Mesenchymal stem cell (in vitro differentiated cells and primary cell): Measurements from ENCODE around the gene FRMD4A. TPM values are rescaled to one million over a fixed set of nuclear protein-coding genes. Genes with fewer than 3 reads are reported as not detected.

ENCODE experiments used
- DNase-seq: peaks from one replicate; pipeline ENCODE4 v3.0.0-alpha.2; 2013
- H2AFZ ChIP-seq: one replicate; pipeline ENCODE4 v1.6.1; 2013; ENCODE audit warnings: low read depth, mild to moderate bottlenecking, control low read depth, inconsistent platforms, low read length, moderate library complexity
- H2AK5ac ChIP-seq: 2 replicates; pipeline ENCODE4 v1.6.1; 2013; ENCODE audit warnings: low read length, moderate library complexity, mild to moderate bottlenecking, inconsistent platforms; ENCODE audit not compliant: severe bottlenecking
- H2BK120ac ChIP-seq: one replicate; pipeline ENCODE4 v1.6.1; 2013; ENCODE audit warnings: low read depth, mild to moderate bottlenecking, inconsistent platforms, low read length, moderate library complexity
- H2BK12ac ChIP-seq, 2 experiments: one replicate each; pipeline ENCODE4 v1.6.1; 2013; ENCODE audit warnings: inconsistent platforms in 2 of 2, low read length in 2 of 2, mild to moderate bottlenecking in 2 of 2, moderate library complexity in 2 of 2, control low read depth in 1 of 2
- H2BK15ac ChIP-seq: one replicate; pipeline ENCODE4 v1.6.1; 2013; ENCODE audit warnings: mild to moderate bottlenecking, low read depth, inconsistent platforms; ENCODE audit not compliant: poor library complexity, severe bottlenecking
- H2BK5ac ChIP-seq: 2 replicates; pipeline ENCODE4 v1.6.1; 2013; ENCODE audit warnings: low read depth, mild to moderate bottlenecking, low read length, control low read depth, inconsistent platforms; ENCODE audit not compliant: poor library complexity, severe bottlenecking
- H3K14ac ChIP-seq, 2 experiments: one replicate each; pipeline ENCODE4 v1.6.1; 2013; ENCODE audit warnings: inconsistent platforms in 2 of 2, low read length in 2 of 2, control low read depth in 1 of 2, mild to moderate bottlenecking in 1 of 2, moderate library complexity in 1 of 2
- H3K18ac ChIP-seq, 2 experiments: one replicate each; pipeline ENCODE4 v1.6.1; 2013; ENCODE audit warnings: inconsistent platforms in 2 of 2, low read length in 2 of 2, control low read depth in 1 of 2, low read depth in 1 of 2, mild to moderate bottlenecking in 1 of 2
- H3K23ac ChIP-seq, 2 experiments: one replicate each; pipeline ENCODE4 v1.6.1; 2013; ENCODE audit warnings: inconsistent platforms in 2 of 2, low read length in 2 of 2, mild to moderate bottlenecking in 2 of 2, moderate library complexity in 2 of 2, control low read depth in 1 of 2
- H3K27ac ChIP-seq: 2 replicates; pipeline ENCODE4 v1.5.1; 2013; ENCODE audit warnings: mild to moderate bottlenecking, moderate library complexity, low read length, control low read depth, inconsistent platforms; ENCODE audit not compliant: poor library complexity, severe bottlenecking
- H3K27me3 ChIP-seq, 2 experiments: 2 replicates each; pipeline versions ENCODE4 v1.6.1 to v1.7.0; 2013; ENCODE audit warnings: low read length in 2 of 2, mild to moderate bottlenecking in 2 of 2, moderate library complexity in 2 of 2, control low read depth in 1 of 2, inconsistent platforms in 1 of 2; ENCODE audit not compliant: control insufficient read depth in 1 of 2, insufficient read depth in 1 of 2
- H3K36me3 ChIP-seq, 2 experiments: 2 replicates each; pipeline versions ENCODE4 v1.6.1 to v1.7.0; 2013; ENCODE audit warnings: low read length in 2 of 2, control low read depth in 1 of 2, inconsistent platforms in 1 of 2, low read depth in 1 of 2, mild to moderate bottlenecking in 1 of 2; ENCODE audit not compliant: insufficient read depth in 2 of 2, control insufficient read depth in 1 of 2
- H3K4ac ChIP-seq, 2 experiments: one replicate each; pipeline ENCODE4 v1.6.1; 2013; ENCODE audit warnings: inconsistent platforms in 2 of 2, low read length in 2 of 2, mild to moderate bottlenecking in 2 of 2, moderate library complexity in 2 of 2, control low read depth in 1 of 2, low read depth in 1 of 2
- H3K4me1 ChIP-seq: 2 replicates; pipeline ENCODE4 v1.6.1; 2013; ENCODE audit warnings: low read depth, low read length, control low read depth; ENCODE audit not compliant: control insufficient read depth, insufficient read depth
- H3K4me2 ChIP-seq: 2 replicates; pipeline ENCODE4 v1.6.1; 2013; ENCODE audit warnings: low read length, mild to moderate bottlenecking, inconsistent platforms; ENCODE audit not compliant: poor library complexity, severe bottlenecking
- H3K4me3 ChIP-seq, 2 experiments: 2 replicates each; pipeline versions ENCODE4 v1.5.1 to v1.7.0; 2013; ENCODE audit warnings: low read length in 2 of 2, mild to moderate bottlenecking in 2 of 2, control low read depth in 1 of 2, low read depth in 1 of 2; ENCODE audit not compliant: insufficient read depth in 1 of 2
- H3K79me1 ChIP-seq: replicated peaks from 2 replicates; pipeline ENCODE4 v1.6.1; 2013; ENCODE audit warnings: mild to moderate bottlenecking, control low read depth, low read length, inconsistent platforms; ENCODE audit not compliant: poor library complexity, severe bottlenecking
- H3K9ac ChIP-seq: 2 replicates; pipeline ENCODE4 v1.7.0; 2013; ENCODE audit warnings: mild to moderate bottlenecking, low read length, moderate library complexity
- H3K9me3 ChIP-seq: 2 replicates; pipeline ENCODE4 v1.7.0; 2013; ENCODE audit warnings: mild to moderate bottlenecking, low read length; ENCODE audit not compliant: control insufficient read depth
- H4K8ac ChIP-seq: one replicate; pipeline ENCODE4 v1.6.1; 2013; ENCODE audit warnings: inconsistent platforms, mild to moderate bottlenecking, low read length, moderate library complexity
- H4K91ac ChIP-seq: one replicate; pipeline ENCODE4 v1.6.1; 2013; ENCODE audit warnings: mild to moderate bottlenecking, low read length, inconsistent platforms
- WGBS: methylation state at CpG from one replicate; pipeline ENCODE4 v1.1.7; 2013; ENCODE audit warnings: mixed read lengths; 5-methylcytosine and 5-hydroxymethylcytosine counted together
- polyA plus RNA-seq, 2 experiments: library from polyadenylated mRNA; stranded (reverse); fragments of 200-250 nt; gene quantifications; one replicate each; pipeline ENCODE4 v1.2.3, GENCODE V29; 2013

The FRMD4A gene
- 52.0 TPM for polyA plus RNA-seq (2013, experiment 1 of 2)
- polyA plus RNA-seq (2013, experiment 2 of 2), result 47.8 TPM

DNA sequence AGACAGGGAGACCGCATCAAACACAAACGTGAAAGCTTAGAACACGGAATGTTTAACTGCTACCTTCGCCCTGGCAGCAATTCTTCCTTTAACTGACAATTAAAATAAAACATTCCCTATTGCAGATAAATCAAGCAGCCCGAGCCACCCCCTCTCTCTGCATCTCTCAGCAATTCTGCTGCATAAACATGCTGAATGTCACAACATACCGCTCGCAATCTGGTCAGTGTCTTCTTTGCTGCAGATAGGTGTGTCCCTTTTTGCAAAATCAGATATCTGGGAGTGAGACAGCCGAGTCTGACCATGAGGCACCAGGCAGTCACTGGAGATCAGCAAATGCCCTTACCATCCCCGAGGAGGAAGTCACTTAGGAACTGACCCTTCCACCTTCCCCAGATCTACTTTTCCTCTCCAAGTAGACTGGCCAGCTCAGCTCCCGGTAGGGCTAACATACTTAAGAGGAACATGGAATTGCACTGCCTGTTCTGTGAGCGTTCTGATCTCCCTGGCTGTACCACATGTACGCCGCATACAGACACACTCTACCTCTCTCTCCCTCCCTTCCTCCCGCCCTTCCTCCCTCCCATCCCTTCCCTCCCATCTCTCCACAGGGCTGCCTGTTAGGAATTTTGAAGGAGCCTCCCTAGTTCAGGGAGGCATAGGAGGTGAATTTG is at the start of gene FRMD4A:
Gene FRMD4A (minus strand): TSS at position 537 of the 674 bp plus-strand sequence.
- no peaks in the 10 kb centered on the region for H3K36me3 ChIP-seq
- no peak within 1 kb of the TSS for H2AFZ ChIP-seq
- H4K8ac ChIP-seq, result no peak within 1 kb of the TSS
- H3K23ac ChIP-seq, result no peak within 1 kb of the TSS
- no peak within 1 kb of the TSS for H3K4me2 ChIP-seq
- no peak within 1 kb of the TSS for H2BK12ac ChIP-seq
- no peak within 1 kb of the TSS for H3K4ac ChIP-seq
- no peak within 1 kb of the TSS for H2BK120ac ChIP-seq
- no peak within 1 kb of the TSS for H3K14ac ChIP-seq
- H3K9ac ChIP-seq, result no peak within 1 kb of the TSS
- H3K18ac ChIP-seq, result no peak within 1 kb of the TSS
- WGBS, result 31% methylated on average over 13 of the region's 14 CpGs
- H3K4me1 ChIP-seq, result peaks cover 2% of the 10 kb centered on the region
- H3K79me1 ChIP-seq, result no peaks in the 10 kb centered on the region
- H3K27me3 ChIP-seq, result peaks cover 34 to 90% of the 10 kb centered on the region in 2 experiments
- H3K27ac ChIP-seq, result no peak within 1 kb of the TSS
- H2AK5ac ChIP-seq, result no peak within 1 kb of the TSS
- no peak within 1 kb of the TSS for H3K4me3 ChIP-seq
- H2BK5ac ChIP-seq, result no peak within 1 kb of the TSS
- no peak within 1 kb of the TSS for H2BK15ac ChIP-seq
- no peak for DNase-seq
- no peaks in the 10 kb centered on the region for H3K9me3 ChIP-seq
- H4K91ac ChIP-seq, result no peak within 1 kb of the TSS

DNA sequence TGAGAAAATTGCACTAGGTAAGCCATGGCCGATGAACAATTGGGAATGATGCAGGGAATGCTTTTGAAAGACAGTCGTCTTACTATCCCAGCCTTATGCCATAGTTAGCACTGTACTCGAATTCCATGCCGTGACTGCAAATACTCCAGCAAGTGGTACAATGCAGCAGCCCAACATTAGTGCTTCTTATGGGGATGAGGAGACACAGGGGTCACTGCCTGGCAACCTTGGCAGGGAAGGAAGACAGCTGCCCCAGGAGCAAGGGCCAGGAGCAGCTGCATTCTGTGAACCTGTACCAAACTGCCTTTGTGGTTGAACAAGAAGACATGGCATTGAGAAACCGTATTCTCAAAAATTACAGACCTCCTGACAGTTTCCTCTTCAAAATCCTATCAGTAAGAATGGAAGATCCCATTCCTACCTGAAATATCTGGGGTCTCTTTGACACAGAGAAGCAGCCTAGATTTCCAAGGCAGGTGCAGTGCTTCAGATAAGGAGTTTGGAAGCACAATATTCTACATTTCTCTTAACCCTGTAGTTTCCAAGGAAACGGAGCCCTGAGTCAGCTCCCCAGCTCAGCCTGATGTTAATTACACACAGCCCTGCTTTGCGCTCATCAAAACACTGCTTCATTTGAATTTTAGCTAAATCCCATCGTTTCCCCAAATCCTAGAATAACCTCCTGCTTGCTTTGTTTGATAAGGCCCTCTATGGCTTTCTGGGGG is 49.0 kb upstream of the FRMD4A start:
- H2BK12ac ChIP-seq, result no peak overlapping the region
- peaks cover 19% of the 10 kb centered on the region for H3K4me1 ChIP-seq
- no peak overlapping the region for H2AFZ ChIP-seq
- no peak overlapping the region for H3K9ac ChIP-seq
- no peaks in the 10 kb centered on the region for H3K9me3 ChIP-seq
- no peak overlapping the region for H3K4me2 ChIP-seq
- no peak overlapping the region for H4K8ac ChIP-seq
- H3K27me3 ChIP-seq, result peaks cover 0 to 83% of the 10 kb centered on the region in 2 experiments
- no peak overlapping the region for H3K4me3 ChIP-seq
- no peak for DNase-seq
- H3K18ac ChIP-seq, result no peak overlapping the region
- no peak overlapping the region for H4K91ac ChIP-seq
- H3K4ac ChIP-seq, result no peak overlapping the region
- H3K14ac ChIP-seq, result no peak overlapping the region
- peak overlapping the region; percentile 75 for H2AK5ac ChIP-seq
- no peaks in the 10 kb centered on the region for H3K79me1 ChIP-seq
- no peak overlapping the region for H3K27ac ChIP-seq
- no peak overlapping the region for H2BK120ac ChIP-seq
- H3K23ac ChIP-seq, result no peak overlapping the region
- WGBS, result 86% methylated on average over 8 of the region's 8 CpGs
- H3K36me3 ChIP-seq, result no peaks in the 10 kb centered on the region
- H2BK5ac ChIP-seq, result peak overlapping the region; percentile 10
- no peak overlapping the region for H2BK15ac ChIP-seq

DNA sequence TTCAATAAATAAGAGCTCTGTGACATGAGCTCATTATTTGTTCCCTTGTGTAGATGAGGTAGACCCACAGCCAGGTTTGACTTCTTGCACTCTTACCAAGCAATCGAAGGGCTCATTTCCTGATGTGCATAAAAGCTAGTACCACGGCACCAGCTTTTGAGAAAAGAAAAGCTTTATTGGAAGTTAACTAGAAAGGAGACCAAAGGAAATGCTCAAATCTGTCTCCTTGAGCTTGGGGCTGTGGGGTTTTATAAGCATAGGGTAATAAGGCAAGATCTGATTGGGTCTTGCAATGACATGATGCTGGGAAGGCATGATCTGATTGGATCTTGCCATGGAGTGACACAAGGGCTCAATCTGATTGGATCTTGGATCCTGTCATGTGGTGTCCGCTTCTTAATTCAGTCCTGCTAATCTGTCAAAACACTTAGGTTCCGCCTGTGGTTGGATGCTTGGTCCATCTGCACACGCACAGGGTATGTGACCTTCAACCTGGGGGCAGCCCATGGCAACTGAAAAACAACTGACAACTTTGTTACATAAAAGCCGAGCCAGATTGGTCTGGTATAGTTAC is 47.8 kb upstream of the FRMD4A start:
- Histone ChIP-seq H3K36me3 (no peaks in the 10 kb centered on the region), H2AFZ (no peak overlapping the region), H3K23ac (no peak overlapping the region), H2BK120ac (no peak overlapping the region), H3K4ac (no peak overlapping the region), H3K27me3 (peaks cover 0 to 84% of the 10 kb centered on the region in 2 experiments), H4K8ac (no peak overlapping the region), H2BK12ac (no peak overlapping the region), H3K4me3 (no peak overlapping the region), H3K4me2 (no peak overlapping the region), H3K27ac (no peak overlapping the region), H3K79me1 (no peaks in the 10 kb centered on the region), H2BK5ac (no peak overlapping the region), H2AK5ac (no peak overlapping the region), H3K18ac (no peak overlapping the region), H4K91ac (no peak overlapping the region), H3K9me3 (no peaks in the 10 kb centered on the region), H3K14ac (no peak overlapping the region), H2BK15ac (no peak overlapping the region), H3K4me1 (peaks cover 19% of the 10 kb centered on the region), H3K9ac (no peak overlapping the region)
- no peak for DNase-seq
- 92% methylated on average over 6 of the region's 6 CpGs for WGBS

DNA sequence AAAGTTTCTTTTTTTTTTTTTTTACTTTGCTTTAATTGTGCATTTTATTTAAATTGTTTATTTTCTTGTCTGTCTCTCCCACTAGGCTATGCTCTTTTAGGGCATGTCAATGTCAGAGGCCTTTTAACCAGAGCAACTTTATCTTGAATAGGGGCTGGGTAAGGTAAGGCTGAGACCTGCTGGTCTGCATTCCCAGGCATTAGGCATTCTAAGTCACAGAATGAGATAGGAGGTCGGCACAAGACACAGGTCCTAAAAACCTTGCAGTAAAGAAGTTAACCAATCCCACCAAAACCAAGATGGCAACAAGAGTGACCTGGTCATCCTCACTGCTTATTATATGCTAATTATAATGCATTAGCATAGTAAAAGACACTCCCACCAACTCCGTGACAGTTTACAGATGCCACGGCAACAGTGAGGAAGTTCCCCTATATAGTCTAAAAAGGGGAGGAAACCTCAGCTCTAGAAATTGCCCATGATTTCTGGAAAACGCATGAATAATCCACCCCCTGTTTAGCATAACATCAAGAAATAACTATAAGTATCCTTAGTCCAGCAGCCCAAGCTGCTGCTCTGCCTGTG is 47.0 kb upstream of the FRMD4A start:
- Histone ChIP-seq H3K4me3 (no peak overlapping the region), H3K27ac (no peak overlapping the region), H3K18ac (no peak overlapping the region), H2BK5ac (no peak overlapping the region), H3K4me1 (peaks cover 14% of the 10 kb centered on the region), H4K8ac (no peak overlapping the region), H3K9me3 (no peaks in the 10 kb centered on the region), H2BK12ac (no peak overlapping the region), H3K27me3 (peaks cover under 1 to 84% of the 10 kb centered on the region in 2 experiments), H2AK5ac (no peak overlapping the region), H3K9ac (no peak overlapping the region), H3K23ac (no peak overlapping the region), H3K4me2 (no peak overlapping the region), H2BK120ac (no peak overlapping the region), H4K91ac (no peak overlapping the region), H3K79me1 (no peaks in the 10 kb centered on the region), H3K4ac (no peak overlapping the region), H2AFZ (no peak overlapping the region), H2BK15ac (no peak overlapping the region), H3K14ac (no peak overlapping the region), H3K36me3 (no peaks in the 10 kb centered on the region)
- 96% methylated on average over 4 of the region's 4 CpGs for WGBS
- no peak for DNase-seq
